Left ventricle myocardium superior (tissue), 1 donor: Measurements from ENCODE around the gene ACTA2. TPM values are rescaled to one million over a fixed set of nuclear protein-coding genes. Genes with fewer than 3 reads are reported as not detected.

Experiments used
- ATAC-seq: fragments of 200-7000 bp; cut with Tn5 transposase; one replicate; pipeline ENCODE4 v1.9.1; 2020; ENCODE audit warnings: mild to moderate bottlenecking, moderate library complexity
- DNase-seq: peaks from one replicate; pipeline ENCODE4 v3.0.0-alpha.2; 2020
- intact Hi-C: fragments of 100-400 bp; cut with micrococcal nuclease; formaldehyde crosslinking; loops from one replicate; pipeline ENCODE4 v1.11.0; 2022
- total RNA-seq: library from RNA; stranded (reverse); fragmentation: NEBNext Ultra II Directional; extraction: Animal tissue kit (Norgen Biotek cat#: 25700); gene quantifications from one replicate; pipeline ENCODE4 v1.2.1, GENCODE V29; 2021
- donor health status: DM: no; HTN: yes; CAD: no; lungs with severe emphysema.

ACTA2 gene
- total RNA-seq, 1 donor from 2014 or later: 53.5 TPM

- intact Hi-C loops: no loop called here
- ATAC-seq (no peak), DNase-seq (no peak)
Measured at GRCh38 chr10:88983939-88984338, 31.4 kb upstream of the ACTA2 start.

GRCh38 chr10:88983206-88983605, 30.6 kb upstream of the ACTA2 start:
- intact Hi-C loops: no loop called here
- ATAC-seq (no peak), DNase-seq (no peak)

GRCh38 chr10:88982366-88982765, 29.8 kb upstream of the ACTA2 start:
- DNase-seq (no peak), ATAC-seq (no peak)
- intact Hi-C loops: no loop called here

- no peak for DNase-seq
- ATAC-seq: no peak
- intact Hi-C loops: no loop called here
Measured at GRCh38 chr10:88981435-88981834, 28.9 kb upstream of the ACTA2 start.

GRCh38 chr10:88980800-88981199, 28.2 kb upstream of the ACTA2 start:
- peak; percentile 15 for ATAC-seq
- intact Hi-C loops: no loop called here

GRCh38 chr10:88980247-88980646, 27.7 kb upstream of the ACTA2 start:
- DNase-seq (no peak), ATAC-seq (peak; percentile 50)
- intact Hi-C loops: no loop called here

More at GRCh38 chr10:88980800-88981199, 28.2 kb upstream of the ACTA2 start:
- no peak for DNase-seq

GRCh38 chr10:88979603-88980002, 27.0 kb upstream of the ACTA2 start:
- no peak for DNase-seq
- intact Hi-C loops: no loop called here
- ATAC-seq: no peak

GRCh38 chr10:88979153-88979562, 26.6 kb upstream of the ACTA2 start:
- DNase-seq: peak; percentile 56
- peak; percentile 75 for ATAC-seq
- intact Hi-C loops: no loop called here

- intact Hi-C loops: no loop called here
- DNase-seq (no peak), ATAC-seq (no peak)
Measured at GRCh38 chr10:88978463-88978862, 25.9 kb upstream of the ACTA2 start.

- no peak for ATAC-seq
- intact Hi-C loops: no loop called here
Measured at GRCh38 chr10:88975377-88975720, 22.8 kb upstream of the ACTA2 start.

GRCh38 chr10:88974446-88975376, 22.1 kb upstream of the ACTA2 start:
- ATAC-seq: peak; percentile 47
- intact Hi-C loops: no loop called here
- DNase-seq: no peak

More at GRCh38 chr10:88975377-88975720, 22.8 kb upstream of the ACTA2 start:
- no peak for DNase-seq

GRCh38 chr10:88974012-88974411, 21.4 kb upstream of the ACTA2 start:
- intact Hi-C loops: no loop called here
- DNase-seq: no peak
- ATAC-seq: no peak

- DNase-seq (no peak), ATAC-seq (peak; percentile 65)
- intact Hi-C loops: no loop called here
Measured at GRCh38 chr10:88971221-88972061, 18.9 kb upstream of the ACTA2 start.

- no peak for ATAC-seq
- intact Hi-C loops: no loop called here
- DNase-seq: no peak
Measured at GRCh38 chr10:88968391-88968790, 15.8 kb upstream of the ACTA2 start.

GRCh38 chr10:88966797-88967196, 14.2 kb upstream of the ACTA2 start:
- peak; percentile 69 for DNase-seq
- ATAC-seq: peak; percentile 55
- intact Hi-C loops: no loop called here

GRCh38 chr10:88964869-88965415, 12.4 kb upstream of the ACTA2 start:
- intact Hi-C loops: no loop called here
- DNase-seq: no peak
- ATAC-seq: no peak

GRCh38 chr10:88964360-88964759, 11.8 kb upstream of the ACTA2 start:
- intact Hi-C loops: no loop called here
- DNase-seq: no peak
- no peak for ATAC-seq

GRCh38 chr10:88963318-88963717, 10.7 kb upstream of the ACTA2 start:
- DNase-seq (no peak), ATAC-seq (no peak)

GRCh38 chr10:88962336-88962735, 9.8 kb upstream of the ACTA2 start:
- ATAC-seq (no peak), DNase-seq (no peak)
- intact Hi-C loops: no loop called here

More at GRCh38 chr10:88963318-88963717, 10.7 kb upstream of the ACTA2 start:
- intact Hi-C loops: no loop called here

- intact Hi-C loops: no loop called here
- no peak for DNase-seq
- no peak for ATAC-seq
Measured at GRCh38 chr10:88961266-88961665, 8.7 kb upstream of the ACTA2 start.
